Pancreas (tissue), 10 donors: ENCODE results near the gene LGALS4. TPM values are rescaled to one million over a fixed set of nuclear protein-coding genes. Genes with fewer than 3 reads are reported as not detected.

Source experiments
- ATAC-seq, 4 donors: fragments of 200-7000 bp; cut with Tn5 transposase; one replicate each; pipeline versions ENCODE4 v1.8.0 to v1.9.1; 2020; ENCODE audit warnings: mild to moderate bottlenecking in 4 of 4, moderate library complexity in 4 of 4
- DNase-seq, 6 donors: peaks; one replicate each; pipeline ENCODE4 v3.0.0-alpha.2; 2020
- FAIRE-seq: peaks from 2 replicates; lab custom pipeline; 2012; peaks lifted over from hg19 to GRCh38; lab: Jason Lieb, UNC
- H3K27ac ChIP-seq, 4 donors: fragments of 200-600 bp; sonication (generic); 1 replicate in 3 of 4; 2 replicates in 1 of 4; pipeline versions ENCODE4 v1.5.0 to v1.8.0; 2020
- H3K27me3 ChIP-seq, 4 donors: fragments of 200-600 bp; one replicate each; pipeline ENCODE4 v1.8.0; 2021
- H3K36me3 ChIP-seq, 3 donors: fragments of 200-600 bp; sonication (generic) in 1 of 3; one replicate each; pipeline versions ENCODE4 v1.5.0 to v1.8.0; 2020 to 2021
- H3K4me1 ChIP-seq, 3 donors: fragments of 200-600 bp; one replicate each; pipeline ENCODE4 v1.8.0; 2021
- H3K4me3 ChIP-seq, 4 donors: fragments of 200-600 bp; sonication (generic) in 2 of 4; one replicate each; pipeline versions ENCODE4 v1.5.0 to v1.8.0; 2020 to 2021
- H3K9me3 ChIP-seq, 4 donors: fragments of 200-600 bp; one replicate each; pipeline ENCODE4 v1.8.0; 2021
- WGBS, 2 donors: extraction: QIAGEN DNeasy Blood & Tissue Kit; methylation state at CpG; one replicate each; pipeline ENCODE4 v1.1.7; 2013; 5-methylcytosine and 5-hydroxymethylcytosine counted together
- intact Hi-C, 3 donors: fragments of 100-400 bp; cut with DNase I; formaldehyde crosslinking; loops; one replicate each; pipeline versions ENCODE4 v1.11.1 to v1.14.2; 2022
- polyA plus RNA-seq, 2 donors: library from polyadenylated mRNA; stranded (reverse); fragments of 200-250 nt; gene quantifications; one replicate each; pipeline ENCODE4 v1.2.3, GENCODE V29; 2013
- total RNA-seq, 6 donors: library from RNA; stranded (reverse); fragmentation: NEBNext Ultra II Directional in 4 of 6; extraction: Animal tissue kit (Norgen Biotek cat#: 25700) in 4 of 6; gene quantifications; one replicate each; pipeline versions ENCODE4 v1.2.1 to v1.2.4, GENCODE V29; 2021 to 2023
- TF ChIP-seq, protein P1 (sequence below), 4 donors: fragments of 200-600 bp; sonication (generic) in 3 of 4; IDR thresholded peaks; one replicate each; pipeline versions ENCODE4 v1.5.0 to v1.8.0; 2021; ENCODE audit warnings: antibody characterized with exemption in 4 of 4
- donor health status: healthy with polysubstance abuse.
- donor health status: DM: no; HTN: no; CAD: no; lungs with moderate emphysema.
- donor health status: DM: no; HTN: no; CAD: no.
- donor health status: control.
- donor health status: control.
- donor health status: Bipolar disorder and iron deficiency.
- donor health status: DM: yes; HTN: yes; CAD: no.
- donor health status: DM: no; HTN: no; CAD: no.
- donor health status: DM: no; HTN: no; CAD: no.
- donor health status: DM: yes; HTN: yes; CAD: no.

LGALS4 gene
- total and polyA plus RNA-seq, 8 donors, result 14.2 to 135 (median 73.8) TPM

DNA sequence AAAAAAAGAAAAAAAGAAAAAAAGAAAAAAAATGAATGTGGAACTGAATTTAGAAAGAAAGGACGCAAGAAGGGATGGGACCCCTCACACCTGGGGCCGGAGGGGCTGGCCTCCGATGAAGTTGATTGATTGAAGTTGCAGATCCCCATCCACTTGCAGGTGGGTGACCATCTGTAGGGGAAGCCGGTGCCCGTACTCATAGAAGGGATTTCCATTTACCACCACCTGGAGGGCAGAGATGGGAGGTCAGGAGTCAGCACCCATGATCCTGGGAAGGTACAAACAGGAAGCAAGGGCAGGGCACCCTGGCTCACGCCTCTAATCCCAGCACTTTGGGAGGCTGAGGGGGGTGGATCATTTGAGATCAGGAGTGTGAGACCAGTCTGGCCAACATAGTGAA is 6.4 kb downstream of the LGALS4 start:
- no peaks in the 10 kb centered on the region for H3K36me3 ChIP-seq
- ATAC-seq (no peak), FAIRE-seq (no peak), DNase-seq (no peak)
- no peaks in the 10 kb centered on the region for H3K4me1 ChIP-seq
- no peaks in the 10 kb centered on the region for H3K27me3 ChIP-seq
- intact Hi-C loops, result no loop called here
- TF ChIP-seq, protein P1, sequence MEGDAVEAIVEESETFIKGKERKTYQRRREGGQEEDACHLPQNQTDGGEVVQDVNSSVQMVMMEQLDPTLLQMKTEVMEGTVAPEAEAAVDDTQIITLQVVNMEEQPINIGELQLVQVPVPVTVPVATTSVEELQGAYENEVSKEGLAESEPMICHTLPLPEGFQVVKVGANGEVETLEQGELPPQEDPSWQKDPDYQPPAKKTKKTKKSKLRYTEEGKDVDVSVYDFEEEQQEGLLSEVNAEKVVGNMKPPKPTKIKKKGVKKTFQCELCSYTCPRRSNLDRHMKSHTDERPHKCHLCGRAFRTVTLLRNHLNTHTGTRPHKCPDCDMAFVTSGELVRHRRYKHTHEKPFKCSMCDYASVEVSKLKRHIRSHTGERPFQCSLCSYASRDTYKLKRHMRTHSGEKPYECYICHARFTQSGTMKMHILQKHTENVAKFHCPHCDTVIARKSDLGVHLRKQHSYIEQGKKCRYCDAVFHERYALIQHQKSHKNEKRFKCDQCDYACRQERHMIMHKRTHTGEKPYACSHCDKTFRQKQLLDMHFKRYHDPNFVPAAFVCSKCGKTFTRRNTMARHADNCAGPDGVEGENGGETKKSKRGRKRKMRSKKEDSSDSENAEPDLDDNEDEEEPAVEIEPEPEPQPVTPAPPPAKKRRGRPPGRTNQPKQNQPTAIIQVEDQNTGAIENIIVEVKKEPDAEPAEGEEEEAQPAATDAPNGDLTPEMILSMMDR (IDR thresholded peaks at IDR 0.05), result no peak
- no peaks in the 10 kb centered on the region for H3K9me3 ChIP-seq
- no peak overlapping the region for H3K4me3 ChIP-seq
- 90 to 91% methylated on average over 6 of the region's 6 CpGs for WGBS, 2 donors
- no peak overlapping the region for H3K27ac ChIP-seq

DNA sequence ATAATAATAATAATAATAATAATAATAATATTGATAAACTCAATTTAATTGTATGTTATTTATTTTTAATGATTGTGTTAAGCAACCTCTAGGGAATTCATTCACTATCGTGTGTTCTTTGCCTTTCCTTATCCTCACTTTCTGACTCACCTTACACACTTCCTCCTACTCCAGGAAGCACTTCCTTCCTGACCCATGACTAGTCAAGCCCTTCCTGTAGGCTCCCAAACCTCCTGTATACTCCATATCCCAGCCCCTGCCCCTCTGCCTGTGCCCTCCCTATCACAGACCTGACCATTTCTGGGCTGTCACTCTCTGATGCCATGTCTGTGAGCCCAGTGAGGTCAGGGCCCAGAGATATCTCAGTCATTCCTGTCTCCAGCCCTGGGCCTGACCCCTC is 7.6 kb downstream of the LGALS4 start:
- TF ChIP-seq, protein P1 (IDR thresholded peaks at IDR 0.05), result no peak
- Histone ChIP-seq H3K4me3 (no peak overlapping the region), H3K9me3 (no peaks in the 10 kb centered on the region), H3K27ac (no peak overlapping the region), H3K4me1 (no peaks in the 10 kb centered on the region), H3K27me3 (no peaks in the 10 kb centered on the region), H3K36me3 (no peaks in the 10 kb centered on the region)
- DNase-seq, result no peak
- WGBS, 2 donors, result 67 to 76% methylated on average over 1 of the region's 1 CpG
- no peak for FAIRE-seq
- intact Hi-C loops, result no loop called here
- ATAC-seq, result no peak

DNA sequence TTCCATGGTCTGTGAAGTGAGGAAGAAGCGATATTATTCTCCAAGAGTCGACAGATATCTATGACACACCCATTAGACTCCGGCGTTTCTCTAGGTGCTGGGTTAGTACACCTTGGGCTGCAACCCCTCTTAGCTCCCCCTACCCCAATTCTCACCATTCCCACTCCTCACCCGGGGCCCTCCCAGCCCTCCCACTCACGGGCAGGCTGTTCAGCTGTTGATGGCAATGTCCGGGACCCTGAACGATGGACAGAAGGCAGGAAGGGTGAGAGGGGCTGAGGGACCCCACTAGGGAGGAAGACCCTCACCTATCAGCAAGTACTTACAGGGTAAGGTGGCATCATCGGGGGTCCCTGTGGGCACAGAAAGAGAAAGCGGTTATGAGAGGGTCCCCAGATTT is 9.2 kb downstream of the LGALS4 start:
- H3K4me3 ChIP-seq, result no peak overlapping the region
- ATAC-seq (no peak), DNase-seq (no peak), FAIRE-seq (no peak)
- H3K27ac ChIP-seq, result no peak overlapping the region
- H3K9me3 ChIP-seq, result no peaks in the 10 kb centered on the region
- TF ChIP-seq, protein P1 (IDR thresholded peaks at IDR 0.05), result no peak
- intact Hi-C loops, result no loop called here
- no peaks in the 10 kb centered on the region for H3K36me3 ChIP-seq
- H3K27me3 ChIP-seq, result no peaks in the 10 kb centered on the region
- H3K4me1 ChIP-seq, result no peaks in the 10 kb centered on the region
- 81 to 89% methylated on average over 10 of the region's 10 CpGs for WGBS, 2 donors

DNA sequence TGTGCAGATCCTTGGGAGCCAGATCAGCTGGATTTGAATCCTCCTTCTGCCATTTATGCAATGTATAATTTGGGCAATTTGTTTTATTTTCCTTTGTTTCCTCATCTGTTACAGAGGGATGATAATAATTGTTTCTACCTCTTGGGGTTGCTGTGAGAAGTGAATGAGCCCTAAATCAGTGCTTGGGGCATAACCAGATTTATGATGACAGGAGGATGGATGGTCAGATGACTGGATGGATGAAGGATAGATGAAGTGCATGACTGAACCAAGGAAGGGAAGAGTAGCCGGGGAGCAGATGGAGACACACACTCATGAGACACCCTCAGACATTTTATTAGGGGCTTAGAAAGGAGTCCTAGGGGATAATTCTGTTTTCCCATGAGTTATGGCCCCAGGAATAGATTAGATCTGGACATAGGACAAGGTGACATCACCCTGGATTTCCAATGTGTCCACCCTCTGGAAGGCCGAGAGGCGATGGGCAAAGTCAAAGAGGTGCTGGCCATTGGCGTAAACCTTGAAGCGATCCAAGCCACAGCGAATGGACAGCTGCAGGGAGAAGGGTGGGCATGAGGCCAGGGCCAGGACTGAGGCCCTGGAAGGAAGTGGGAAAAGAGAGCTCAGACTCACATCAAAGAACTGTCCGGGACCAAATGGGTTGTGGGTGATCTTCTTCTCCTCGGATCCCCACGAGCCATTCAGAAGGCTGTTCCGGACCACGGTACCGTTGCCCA is 11.2 kb downstream of the LGALS4 start:
- no peaks in the 10 kb centered on the region for H3K4me1 ChIP-seq
- FAIRE-seq, result no peak
- no peak for ATAC-seq
- intact Hi-C loops, result no loop called here
- H3K27ac ChIP-seq, result no peak overlapping the region
- WGBS, 2 donors, result 95% methylated on average over 12 of the region's 12 CpGs
- H3K9me3 ChIP-seq, result no peaks in the 10 kb centered on the region
- H3K27me3 ChIP-seq, result no peaks in the 10 kb centered on the region
- TF ChIP-seq, protein P1 (IDR thresholded peaks at IDR 0.05), result no peak
- DNase-seq, result no peak
- H3K36me3 ChIP-seq, result no peaks in the 10 kb centered on the region
- no peak overlapping the region for H3K4me3 ChIP-seq

DNA sequence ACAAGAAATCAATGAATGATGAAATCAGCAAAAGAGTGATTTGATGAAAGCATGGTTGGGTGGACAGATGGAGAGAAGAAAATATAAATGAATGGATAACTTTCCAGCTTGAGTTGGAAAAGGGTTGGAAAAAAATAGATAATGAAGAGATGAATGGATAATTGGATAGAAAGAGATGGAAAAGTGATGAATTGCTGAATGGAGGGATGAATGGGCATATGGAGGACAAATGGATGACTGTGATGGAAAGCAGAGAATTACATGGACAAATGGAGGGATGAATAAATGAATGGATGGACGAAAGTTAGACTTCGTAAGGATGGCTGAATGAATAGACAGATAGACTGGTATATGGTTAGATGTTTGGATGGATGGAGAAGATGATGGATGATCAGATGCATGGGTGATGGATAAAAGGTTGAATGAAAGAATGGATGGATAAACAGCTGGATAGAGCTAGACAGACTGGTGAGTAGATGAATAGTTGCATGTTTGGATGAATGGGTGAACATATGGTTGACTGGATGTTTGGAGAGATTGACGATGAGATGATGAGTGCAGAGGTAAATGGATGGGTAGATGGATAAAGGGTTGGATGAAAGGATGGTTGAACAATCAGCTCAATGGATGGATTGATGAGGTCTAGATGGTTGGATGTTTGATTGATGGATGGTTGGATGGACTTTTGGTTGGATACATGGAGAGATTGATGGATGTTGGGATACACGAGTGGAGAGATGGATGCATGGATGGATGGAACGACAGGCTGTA is 12.0 kb downstream of the LGALS4 start:
- intact Hi-C loops, result no loop called here
- FAIRE-seq, result no peak
- WGBS, 2 donors, result 85 to 89% methylated on average over 5 of the region's 5 CpGs

More for the DNA sequence above, 12.0 kb downstream of the LGALS4 start:
- H3K4me1 ChIP-seq, result no peaks in the 10 kb centered on the region
- no peaks in the 10 kb centered on the region for H3K27me3 ChIP-seq
- DNase-seq, result no peak
- no peak for ATAC-seq
- no peaks in the 10 kb centered on the region for H3K9me3 ChIP-seq
- H3K27ac ChIP-seq, result no peak overlapping the region
- no peak overlapping the region for H3K4me3 ChIP-seq
- no peaks in the 10 kb centered on the region for H3K36me3 ChIP-seq
- TF ChIP-seq, protein P1 (IDR thresholded peaks at IDR 0.05), result no peak
